GM19467 (cell line): ENCODE results near the gene KDM4C.
"Not testable (repeated sequence)": the region's sequence is repeated elsewhere in the genome, so short reads cannot be mapped to it uniquely, and the experiment has no call there.

Source experiments
- ATAC-seq: cut with Tn5 transposase; IDR thresholded peaks from one replicate; pipeline ENCODE4 v1.9.1; 2021; ENCODE audit warnings: mild to moderate bottlenecking, moderate library complexity; ENCODE audit not compliant: unreplicated experiment

The KDM4C gene

GRCh38 chr9:6763244-6763643, 5.5 kb downstream of the KDM4C start:
- ATAC-seq, result no peak

- ATAC-seq, result no peak
Observed at GRCh38 chr9:6764011-6764410, 6.2 kb downstream of the KDM4C start.

GRCh38 chr9:6764523-6764922, 6.8 kb downstream of the KDM4C start:
- no peak for ATAC-seq

GRCh38 chr9:6764950-6765349, 7.2 kb downstream of the KDM4C start:
- no peak for ATAC-seq

- no peak for ATAC-seq
Observed at GRCh38 chr9:6765396-6765795, 7.6 kb downstream of the KDM4C start.

GRCh38 chr9:6766606-6767005, 8.8 kb downstream of the KDM4C start:
- no peak for ATAC-seq

GRCh38 chr9:6768587-6768986, 10.8 kb downstream of the KDM4C start:
- ATAC-seq, result not testable (repeated sequence)

- no peak for ATAC-seq
Observed at GRCh38 chr9:6771722-6772121, 13.9 kb downstream of the KDM4C start.

GRCh38 chr9:6777213-6777902, 19.6 kb downstream of the KDM4C start:
- no peak for ATAC-seq

- no peak for ATAC-seq
Observed at GRCh38 chr9:6779417-6780241, 21.9 kb downstream of the KDM4C start.

GRCh38 chr9:6780690-6781089, 22.9 kb downstream of the KDM4C start:
- ATAC-seq, result no peak

- no peak for ATAC-seq
Observed at GRCh38 chr9:6781476-6781875, 23.7 kb downstream of the KDM4C start.

- no peak for ATAC-seq
Observed at GRCh38 chr9:6782345-6782744, 24.6 kb downstream of the KDM4C start.

GRCh38 chr9:6782981-6783380, 25.2 kb downstream of the KDM4C start:
- ATAC-seq, result no peak

GRCh38 chr9:6783753-6784152, 26.0 kb downstream of the KDM4C start:
- ATAC-seq, result no peak

- ATAC-seq, result no peak
Observed at GRCh38 chr9:6785682-6786081, 27.9 kb downstream of the KDM4C start.

GRCh38 chr9:6787793-6788161, 30.0 kb downstream of the KDM4C start:
- no peak for ATAC-seq

GRCh38 chr9:6788162-6789016, 30.6 kb downstream of the KDM4C start:
- ATAC-seq, result no peak

- ATAC-seq, result not testable (repeated sequence)
Observed at GRCh38 chr9:6789017-6789338, 31.2 kb downstream of the KDM4C start.

- ATAC-seq, result no peak
Observed at GRCh38 chr9:6790866-6791265, 33.1 kb downstream of the KDM4C start.

GRCh38 chr9:6793203-6793602, 35.4 kb downstream of the KDM4C start:
- ATAC-seq, result peak; percentile 66

GRCh38 chr9:6794936-6795335, 37.2 kb downstream of the KDM4C start:
- no peak for ATAC-seq
